Adrenal gland (tissue), 5 donors: ENCODE results near the gene ZYG11B.

ENCODE experiments used
- POLR2A ChIP-seq, 2 donors: fragments of 450-650 bp; IDR thresholded peaks; one replicate each; pipeline ENCODE4 v1.6.1; 2017; ENCODE audit warnings: antibody characterized with exemption in 2 of 2, mild to moderate bottlenecking in 2 of 2, moderate library complexity in 1 of 2
- TF ChIP-seq, protein P1 (sequence below), 6 experiments: fragments of 450-650 bp in 4 of 6; fragments of 200-600 bp in 2 of 6; sonication (generic) in 1 of 6; IDR thresholded peaks; 1 replicate in 5 of 6; 2 replicates in 1 of 6; pipeline versions ENCODE4 v1.5.1 to v1.8.0; 2016 to 2021; ENCODE audit warnings: antibody characterized with exemption in 6 of 6, mild to moderate bottlenecking in 2 of 6, moderate library complexity in 1 of 6
- donor health status: DM: no; HTN: no; CAD: no.

DNA sequence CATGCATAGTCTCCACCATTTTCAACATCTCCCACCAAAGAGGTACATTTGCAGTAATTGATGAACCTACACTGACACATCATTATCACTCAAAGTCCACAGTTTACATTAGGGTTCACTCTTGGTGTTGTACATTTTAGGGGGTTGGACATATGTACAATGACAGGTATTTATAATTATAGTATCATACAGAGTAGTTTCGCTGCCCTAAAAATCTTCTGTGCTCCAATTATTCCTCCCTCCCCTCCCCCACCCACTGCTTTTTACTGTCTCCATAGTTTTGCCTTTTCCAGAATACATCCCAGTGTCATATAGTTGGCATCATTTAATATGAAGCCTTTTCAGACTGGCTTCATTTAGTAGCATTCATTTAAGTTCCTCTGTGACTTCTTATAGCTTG, 41.7 kb upstream of the ZYG11B start:
- TF ChIP-seq, protein P1, sequence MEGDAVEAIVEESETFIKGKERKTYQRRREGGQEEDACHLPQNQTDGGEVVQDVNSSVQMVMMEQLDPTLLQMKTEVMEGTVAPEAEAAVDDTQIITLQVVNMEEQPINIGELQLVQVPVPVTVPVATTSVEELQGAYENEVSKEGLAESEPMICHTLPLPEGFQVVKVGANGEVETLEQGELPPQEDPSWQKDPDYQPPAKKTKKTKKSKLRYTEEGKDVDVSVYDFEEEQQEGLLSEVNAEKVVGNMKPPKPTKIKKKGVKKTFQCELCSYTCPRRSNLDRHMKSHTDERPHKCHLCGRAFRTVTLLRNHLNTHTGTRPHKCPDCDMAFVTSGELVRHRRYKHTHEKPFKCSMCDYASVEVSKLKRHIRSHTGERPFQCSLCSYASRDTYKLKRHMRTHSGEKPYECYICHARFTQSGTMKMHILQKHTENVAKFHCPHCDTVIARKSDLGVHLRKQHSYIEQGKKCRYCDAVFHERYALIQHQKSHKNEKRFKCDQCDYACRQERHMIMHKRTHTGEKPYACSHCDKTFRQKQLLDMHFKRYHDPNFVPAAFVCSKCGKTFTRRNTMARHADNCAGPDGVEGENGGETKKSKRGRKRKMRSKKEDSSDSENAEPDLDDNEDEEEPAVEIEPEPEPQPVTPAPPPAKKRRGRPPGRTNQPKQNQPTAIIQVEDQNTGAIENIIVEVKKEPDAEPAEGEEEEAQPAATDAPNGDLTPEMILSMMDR (IDR thresholded peaks at IDR 0.05): no peak
- TF ChIP-seq POLR2A (IDR thresholded peaks at IDR 0.05): no peak
